Forelimb muscle (tissue), 1 donor: ENCODE results near the gene NBDY. TPM values are rescaled to one million over a fixed set of nuclear protein-coding genes. Genes with fewer than 3 reads are reported as not detected.
A peak's percentile ranks its signal among the peaks of the same experiment; 100 is the strongest.

Source experiments
- DNase-seq: peaks from one replicate; pipeline ENCODE4 v3.0.0-alpha.2; 2013; ENCODE audit warnings: low read depth
- polyA plus RNA-seq: library from polyadenylated mRNA; unstranded; fragments of 120-200 nt; gene quantifications from one replicate; pipeline ENCODE4 v1.2.1, GENCODE V29; 2013; ENCODE audit not compliant: insufficient read length

The NBDY gene
- polyA plus RNA-seq, 1 donor, result 39.4 TPM

DNA sequence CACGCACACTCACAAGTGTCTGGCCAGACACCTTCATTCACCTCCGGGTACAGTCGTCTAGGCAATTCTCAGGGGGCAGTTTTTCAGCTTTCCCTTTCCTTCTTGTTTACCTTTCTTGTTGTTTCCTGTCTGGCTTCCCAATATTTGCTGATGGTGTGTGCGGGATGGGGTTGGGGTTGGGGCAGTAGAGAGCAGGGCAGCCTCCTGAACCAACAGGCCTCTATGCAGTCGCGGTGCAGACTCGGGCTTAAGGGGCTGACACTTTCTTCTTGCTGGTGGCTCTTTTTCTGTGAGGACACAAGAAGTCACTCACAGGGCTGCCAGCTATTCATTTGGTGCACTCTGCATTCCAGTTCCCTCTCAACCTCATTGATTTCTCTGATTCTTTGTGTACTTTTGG, 56.4 kb downstream of the NBDY start:
- DNase-seq, result no peak

GRCh38 chrX:56786889-56787733, 58.1 kb downstream of the NBDY start:
- no peak for DNase-seq

GRCh38 chrX:56787734-56788152, 58.7 kb downstream of the NBDY start:
- DNase-seq, result no peak

DNA sequence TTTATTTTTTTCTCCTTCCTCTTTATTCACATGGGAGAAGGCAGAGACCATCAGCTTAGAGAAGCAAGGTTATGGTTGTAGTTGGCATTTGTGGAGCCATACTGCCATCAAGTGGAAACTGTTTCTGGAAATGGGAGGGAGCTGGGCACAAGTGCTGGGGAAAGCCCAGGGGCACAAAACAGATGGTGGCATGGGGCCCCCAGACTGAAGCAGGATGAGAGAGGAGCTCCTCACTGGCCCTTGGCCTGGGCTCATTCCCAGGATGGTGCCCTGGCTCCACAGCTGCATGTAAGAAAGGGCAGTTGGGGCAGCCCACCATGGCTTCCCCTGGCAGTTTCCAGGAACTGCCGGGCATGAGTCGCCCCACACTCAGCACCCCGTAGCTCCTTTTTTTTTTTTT, 59.2 kb downstream of the NBDY start:
- no peak for DNase-seq

- DNase-seq, result no peak
Measured at GRCh38 chrX:56788717-56789122, 59.7 kb downstream of the NBDY start.

GRCh38 chrX:56789518-56790070, 60.6 kb downstream of the NBDY start:
- no peak for DNase-seq

DNA sequence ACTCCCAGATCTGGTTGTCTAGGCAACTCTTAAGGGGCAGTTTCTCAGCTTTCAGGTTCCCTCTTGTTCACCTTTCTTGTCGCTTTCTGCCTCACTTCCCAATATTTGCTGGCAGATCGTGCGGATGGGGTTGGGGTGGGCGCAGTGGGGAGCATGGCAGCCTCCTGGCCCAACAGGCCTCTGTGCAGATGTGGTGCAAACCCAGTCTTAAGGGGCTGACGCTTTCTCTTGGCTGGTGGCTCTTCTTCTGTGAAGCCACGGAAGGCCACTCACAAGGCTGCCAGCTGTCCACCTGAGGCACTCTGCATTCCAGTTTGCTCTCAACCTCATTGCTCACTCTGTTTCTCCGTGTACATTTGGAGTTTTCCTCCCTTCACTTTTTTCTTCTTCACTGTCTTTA, 61.7 kb downstream of the NBDY start:
- no peak for DNase-seq

- DNase-seq, result no peak
Measured at GRCh38 chrX:56791456-56791855, 62.4 kb downstream of the NBDY start.

- DNase-seq, result no peak
Measured at GRCh38 chrX:56792270-56793111, 63.4 kb downstream of the NBDY start.

DNA sequence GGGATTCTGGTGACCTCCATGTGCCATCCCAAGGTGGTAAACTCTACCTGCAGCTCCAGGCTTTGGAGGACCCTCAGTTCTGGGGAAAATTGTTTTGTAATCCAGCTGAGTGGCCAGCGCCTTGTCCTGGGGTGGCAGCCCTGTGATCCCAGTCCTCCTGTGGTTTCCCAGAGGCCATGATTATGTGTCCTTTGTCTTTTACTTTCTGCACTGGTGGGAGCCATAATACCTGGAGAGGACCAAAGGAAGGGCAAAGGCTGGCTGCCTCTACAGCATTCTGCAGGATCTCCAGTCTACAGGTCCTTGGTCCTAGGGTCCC, 64.0 kb downstream of the NBDY start:
- DNase-seq, result no peak

GRCh38 chrX:56793521-56794320, 64.7 kb downstream of the NBDY start:
- no peak for DNase-seq

DNA sequence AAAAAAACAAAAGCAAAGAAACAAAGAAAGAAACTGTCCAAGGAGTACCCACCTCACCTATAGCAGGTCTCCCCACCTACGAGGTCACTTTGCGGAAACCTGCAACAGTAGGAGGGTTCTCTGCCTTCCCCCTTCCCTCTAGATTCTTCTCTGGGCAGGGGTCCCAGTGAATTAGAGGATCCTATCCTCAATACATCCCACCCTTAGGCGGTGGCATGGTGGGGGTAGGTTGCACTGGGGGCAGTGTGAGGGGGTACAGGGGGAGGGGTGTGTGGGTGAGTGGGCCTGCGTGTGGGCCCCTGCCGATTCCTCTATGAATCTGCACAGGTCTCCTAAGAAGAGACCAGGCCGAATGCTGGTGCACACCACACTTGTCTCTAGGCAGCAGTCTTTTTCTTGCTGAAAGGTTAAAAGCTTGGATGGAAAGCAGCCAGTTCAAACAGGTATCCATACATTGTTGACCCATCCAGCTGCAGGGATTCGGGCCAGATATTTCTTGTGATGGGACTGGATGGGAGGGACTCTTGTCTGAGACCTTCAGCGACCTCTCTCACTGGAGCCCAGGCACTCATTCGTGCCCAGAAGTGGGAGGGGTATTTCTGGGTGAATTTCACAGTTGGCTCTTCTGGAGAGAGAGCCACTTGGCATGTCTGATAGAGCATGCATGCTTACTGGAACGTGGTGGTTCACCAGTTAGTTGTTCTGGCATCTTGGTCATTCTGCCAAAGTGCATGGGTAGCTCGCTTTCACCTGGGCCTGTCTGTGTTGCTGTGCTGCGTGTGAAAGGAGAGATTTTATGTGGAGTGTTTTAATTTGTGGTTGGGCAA, 65.6 kb downstream of the NBDY start:
- no peak for DNase-seq

GRCh38 chrX:56795309-56795868, 66.3 kb downstream of the NBDY start:
- DNase-seq, result no peak

- DNase-seq, result no peak
Measured at GRCh38 chrX:56796641-56797395, 67.8 kb downstream of the NBDY start.

DNA sequence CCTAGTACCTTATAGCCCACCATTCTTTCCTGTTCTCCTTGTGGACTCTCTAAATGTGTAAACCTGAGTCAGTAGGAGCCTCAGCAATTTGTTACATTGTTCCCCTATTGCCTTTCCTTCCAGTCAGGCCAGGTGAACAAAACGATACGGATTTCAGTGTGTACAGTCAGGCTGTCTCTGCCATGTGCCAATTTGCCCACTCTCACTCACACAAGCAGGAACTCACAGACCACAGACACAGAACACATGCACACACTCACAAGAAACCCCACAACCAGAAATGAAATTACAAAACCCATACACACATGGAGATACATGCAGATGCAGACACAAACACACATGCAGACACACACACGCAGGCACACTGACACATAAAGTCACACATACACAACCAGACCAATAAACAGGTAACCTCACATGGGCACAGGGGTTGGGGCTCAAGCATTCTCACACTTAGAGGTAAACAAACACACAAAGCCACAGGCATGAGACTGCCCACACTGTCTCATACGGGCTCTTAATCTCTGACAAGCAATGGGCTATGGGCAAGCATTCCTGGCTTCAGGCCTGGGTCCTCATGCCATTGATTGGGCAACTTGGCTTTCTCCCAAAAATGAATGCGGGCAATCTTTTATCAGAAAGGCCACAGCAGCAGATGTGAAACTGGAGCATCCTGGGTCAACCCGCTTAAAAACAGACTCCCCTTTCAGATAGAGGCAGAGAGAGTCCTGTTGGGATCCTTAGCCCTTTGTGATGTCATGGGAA, 68.7 kb downstream of the NBDY start:
- no peak for DNase-seq

GRCh38 chrX:56798339-56798711, 69.3 kb downstream of the NBDY start:
- DNase-seq, result no peak

DNA sequence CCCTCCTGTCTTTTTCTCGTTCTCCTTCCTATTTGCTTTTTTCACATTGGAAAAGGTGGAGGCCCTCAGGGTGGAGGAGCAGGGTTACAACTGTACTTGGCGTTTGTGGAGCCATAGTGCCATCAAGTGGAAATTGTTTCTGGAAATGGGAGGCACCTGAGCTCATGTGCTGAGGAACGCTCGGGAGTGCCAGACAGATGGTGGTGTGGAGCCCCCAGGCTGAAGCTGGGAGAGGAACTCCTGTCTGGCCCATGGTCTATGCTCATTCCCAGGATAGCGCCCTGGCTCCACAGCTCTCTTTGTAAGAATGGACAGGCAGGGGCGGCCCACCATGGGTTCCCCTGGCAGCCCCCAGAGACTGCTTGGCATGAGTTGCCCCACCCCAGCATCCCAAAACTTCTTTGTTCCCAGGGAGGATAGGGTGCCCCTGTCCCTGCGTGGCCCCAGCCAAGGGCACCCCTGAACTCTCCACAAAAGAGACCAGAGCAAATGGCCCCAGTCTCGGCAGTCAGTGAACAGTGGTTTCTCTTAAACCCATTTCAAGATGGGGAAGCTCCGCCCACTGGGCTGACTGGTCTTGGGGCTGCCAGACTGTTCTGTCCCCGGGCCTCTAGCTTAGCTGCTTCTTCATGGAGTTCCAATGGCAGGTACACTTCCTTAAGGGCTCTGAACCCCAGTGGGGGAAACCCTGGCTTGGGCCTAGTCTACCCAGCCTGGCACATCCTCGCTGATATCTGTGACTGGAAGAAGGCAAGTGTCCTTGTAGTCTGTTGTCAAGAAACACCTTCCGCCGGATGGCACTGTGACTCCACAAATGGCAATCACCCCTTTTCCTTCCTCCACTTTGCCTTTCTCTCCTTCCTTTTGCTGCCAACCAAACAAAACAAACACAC, 70.1 kb downstream of the NBDY start:
- peak; percentile 67 for DNase-seq

DNA sequence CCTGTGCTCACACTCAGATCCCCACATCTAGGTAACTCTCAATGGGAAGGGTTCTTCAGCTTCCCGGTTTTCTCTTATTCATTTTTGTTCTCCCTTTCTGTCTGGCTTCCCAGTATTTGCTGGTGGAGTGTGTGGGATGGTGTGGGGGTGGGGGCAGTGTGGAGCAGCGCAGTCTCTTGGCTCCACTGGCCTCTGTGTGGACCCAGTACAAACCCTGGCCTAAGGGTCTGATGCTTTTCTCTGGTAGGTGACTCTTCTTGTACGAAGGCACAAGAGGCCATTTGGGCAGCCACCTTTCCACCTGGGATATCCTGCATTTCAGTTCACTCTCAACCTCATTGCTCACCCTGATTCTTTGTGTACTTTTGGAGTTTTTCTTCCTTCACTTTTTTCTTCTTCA, 71.3 kb downstream of the NBDY start:
- no peak for DNase-seq
